ENCODE measurements around the gene DIPK1A.

Gene DIPK1A

DNA sequence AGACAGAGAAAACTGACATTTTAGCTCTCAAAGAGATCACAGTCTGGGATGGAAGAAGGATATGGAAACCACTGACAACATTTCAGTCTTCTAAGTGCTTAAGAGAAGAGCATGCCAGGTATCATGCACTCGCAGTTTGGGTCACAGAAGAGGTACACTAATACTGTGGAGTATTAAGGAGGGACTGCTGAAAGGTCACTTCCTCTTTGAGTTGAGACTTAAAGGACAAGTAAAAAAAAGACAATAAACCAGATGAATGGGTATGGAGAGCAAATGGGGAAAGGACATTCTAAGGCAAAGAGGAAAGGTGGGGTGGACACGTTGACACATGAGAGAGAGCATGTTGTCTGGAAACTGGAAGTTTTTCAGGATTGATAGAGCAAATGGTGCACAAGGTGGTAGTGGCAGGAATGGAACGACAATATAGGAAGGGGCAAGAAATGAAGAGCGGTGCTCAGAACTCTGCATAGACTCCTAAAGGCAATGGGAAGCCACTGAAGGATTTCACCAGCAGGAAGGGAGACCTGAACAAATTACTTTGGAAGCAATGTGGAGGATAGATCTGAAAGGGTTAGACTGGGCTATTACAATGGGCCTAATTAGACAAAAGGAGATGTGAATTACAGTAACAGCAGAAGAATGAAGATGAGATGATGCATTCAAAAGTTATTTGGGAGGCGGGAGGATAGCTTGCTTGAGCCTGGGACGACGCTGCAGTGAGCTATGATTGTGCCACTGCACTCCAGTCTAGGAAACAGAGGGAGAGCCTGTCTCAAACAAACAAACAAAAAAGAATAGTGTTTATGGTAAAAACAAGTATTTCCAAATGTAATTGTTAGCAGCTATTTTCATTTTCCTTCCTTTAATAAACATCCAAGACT lies 11.1 kb downstream of the DIPK1A start:
- DNase-seq, result no peak

- no peak for DNase-seq
Measured at GRCh38 chr1:92948071-92948470, 13.2 kb downstream of the DIPK1A start.

- no peak for DNase-seq
Measured at GRCh38 chr1:92945748-92946270, 15.5 kb downstream of the DIPK1A start.

- DNase-seq, result no peak
Measured at GRCh38 chr1:92944901-92945747, 16.1 kb downstream of the DIPK1A start.

DNA sequence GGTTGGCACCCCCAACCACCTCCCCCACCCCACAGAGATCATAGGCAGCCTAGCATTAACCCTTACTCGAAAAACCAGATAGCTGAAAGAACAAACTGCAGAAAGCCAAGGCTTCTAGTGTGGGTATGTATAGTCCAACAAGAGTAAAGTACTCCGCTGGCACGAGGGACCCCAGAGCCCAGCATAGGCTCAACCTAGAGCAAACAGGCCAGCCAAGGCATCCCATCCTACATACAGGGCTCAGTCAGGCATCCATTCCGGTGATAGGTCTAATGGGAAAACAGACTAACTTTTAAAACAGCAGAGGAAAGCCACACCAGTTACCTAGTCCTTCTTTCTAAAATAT lies 17.8 kb downstream of the DIPK1A start:
- DNase-seq, result no peak

DNA sequence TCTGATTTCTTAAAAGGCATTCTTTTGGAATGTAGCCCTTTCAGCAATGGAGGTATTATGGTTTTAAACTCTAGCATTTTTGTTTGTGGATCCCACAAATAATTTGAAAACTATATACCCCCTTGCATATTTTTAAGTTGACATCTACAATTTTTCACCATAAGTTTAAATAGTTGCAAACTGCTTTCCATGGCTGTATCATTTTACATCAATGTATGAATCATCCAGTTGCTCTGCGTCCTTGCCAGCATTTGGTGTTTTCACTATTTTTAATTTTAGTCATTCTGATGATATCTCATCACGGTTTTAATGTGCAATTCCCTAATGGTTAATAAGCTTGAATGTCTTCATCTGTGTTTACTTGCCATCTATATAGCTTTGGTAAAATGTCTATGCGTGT lies 20.7 kb downstream of the DIPK1A start:
- no peak for DNase-seq

- DNase-seq, result no peak
Measured at GRCh38 chr1:92937731-92938130, 23.5 kb downstream of the DIPK1A start.

DNA sequence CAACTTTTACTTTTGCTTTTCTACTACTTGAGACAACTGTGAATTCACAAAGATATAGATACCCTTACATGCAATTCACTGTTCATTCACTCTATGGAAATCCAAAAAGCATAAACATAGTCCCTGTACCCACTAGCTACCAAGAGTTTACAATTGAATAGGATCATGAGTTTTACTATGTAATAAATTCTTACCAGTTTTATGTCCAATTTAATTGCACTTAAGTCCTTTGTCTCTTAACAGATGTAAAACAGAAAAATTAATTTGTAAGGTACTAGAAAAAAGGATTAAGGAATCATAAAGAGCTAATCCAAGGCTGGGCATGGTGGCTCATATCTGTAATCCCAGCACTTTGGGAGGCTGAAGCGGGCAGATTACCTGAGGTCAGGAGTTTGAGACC lies 24.4 kb downstream of the DIPK1A start:
- DNase-seq, result no peak

DNA sequence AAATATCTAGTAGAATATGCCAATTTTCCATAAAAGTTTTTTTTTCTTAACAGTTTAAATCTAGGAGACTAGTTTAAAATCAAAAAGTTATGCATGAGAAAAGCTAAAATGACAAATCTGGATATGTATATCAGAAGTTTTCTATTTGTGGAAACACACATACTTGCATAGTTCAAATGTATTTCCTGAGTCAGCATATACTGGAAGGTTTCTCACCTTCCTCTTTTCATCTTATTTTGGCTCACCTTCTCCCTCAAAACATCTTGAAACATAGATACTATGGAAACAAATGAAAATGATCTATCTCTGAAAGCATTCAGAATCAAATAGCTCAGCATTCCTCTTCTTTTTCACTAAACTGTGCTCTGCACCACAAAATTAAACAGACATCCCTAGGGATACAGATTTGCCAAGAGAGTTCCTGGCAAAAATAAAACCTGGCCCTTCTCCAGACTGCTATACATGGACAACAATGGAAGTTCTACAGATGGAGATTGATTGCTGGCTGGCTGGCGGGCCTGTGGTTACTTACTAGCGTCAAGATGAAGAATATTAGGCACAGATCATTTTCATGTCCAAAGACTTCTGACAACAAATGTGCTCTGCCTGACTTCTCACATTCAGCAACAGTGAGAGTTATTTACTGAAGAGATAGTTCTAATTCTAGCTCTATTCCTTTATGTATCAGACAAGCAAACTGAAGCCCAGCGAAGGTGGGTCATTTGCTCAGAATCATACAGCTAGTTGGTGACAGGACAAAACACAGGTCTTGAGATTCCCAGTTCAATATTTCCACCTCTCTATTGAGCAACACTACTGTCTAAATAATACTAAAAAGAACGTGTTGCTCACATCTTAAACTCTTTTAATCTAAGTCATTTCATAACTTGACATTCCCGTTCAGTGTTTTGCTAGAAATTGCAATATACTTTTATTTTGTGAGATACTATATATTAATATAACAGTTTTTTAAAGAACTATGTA lies 26.6 kb downstream of the DIPK1A start:
- DNase-seq, result no peak

DNA sequence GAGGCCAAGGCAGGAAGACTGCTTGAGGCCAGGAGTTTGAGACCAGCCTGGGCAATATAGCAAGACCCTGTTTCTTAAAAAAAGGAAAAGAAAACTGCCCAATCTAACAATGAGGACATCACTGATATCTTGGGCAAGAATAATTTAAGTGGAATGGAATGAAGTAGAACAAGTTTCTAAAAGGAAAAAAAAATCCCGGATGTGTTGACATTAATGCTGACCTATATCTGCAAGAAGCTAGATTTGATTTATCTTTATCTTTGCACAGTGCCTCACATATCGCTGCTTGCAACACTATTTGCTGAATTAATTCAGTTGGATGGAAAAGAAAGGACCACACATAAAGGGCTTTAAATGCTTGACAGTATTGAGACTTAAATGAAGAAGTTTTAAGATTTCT lies 27.8 kb downstream of the DIPK1A start:
- DNase-seq, result no peak

- no peak for DNase-seq
Measured at GRCh38 chr1:92931691-92932090, 29.6 kb downstream of the DIPK1A start.

- DNase-seq, result no peak
Measured at GRCh38 chr1:92929461-92929860, 31.8 kb downstream of the DIPK1A start.

DNA sequence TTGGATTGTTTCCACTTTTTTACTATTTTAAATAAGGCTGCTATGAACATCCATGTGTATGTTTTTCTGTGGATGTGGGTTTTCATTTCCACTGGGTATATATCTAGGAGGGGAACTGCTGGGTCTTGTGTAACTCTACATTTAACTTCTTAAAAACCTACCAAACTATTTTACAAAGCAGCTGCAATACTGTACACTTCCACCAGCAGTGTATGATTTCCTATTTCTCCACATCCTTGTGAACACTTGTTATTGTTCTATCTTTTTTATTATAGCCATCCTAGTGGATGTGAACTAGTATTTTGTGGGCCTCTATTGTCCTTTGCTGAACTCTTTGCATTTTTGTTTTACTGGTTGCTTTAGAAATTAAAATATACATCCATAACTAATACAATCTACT lies 33.4 kb downstream of the DIPK1A start:
- no peak for DNase-seq

DNA sequence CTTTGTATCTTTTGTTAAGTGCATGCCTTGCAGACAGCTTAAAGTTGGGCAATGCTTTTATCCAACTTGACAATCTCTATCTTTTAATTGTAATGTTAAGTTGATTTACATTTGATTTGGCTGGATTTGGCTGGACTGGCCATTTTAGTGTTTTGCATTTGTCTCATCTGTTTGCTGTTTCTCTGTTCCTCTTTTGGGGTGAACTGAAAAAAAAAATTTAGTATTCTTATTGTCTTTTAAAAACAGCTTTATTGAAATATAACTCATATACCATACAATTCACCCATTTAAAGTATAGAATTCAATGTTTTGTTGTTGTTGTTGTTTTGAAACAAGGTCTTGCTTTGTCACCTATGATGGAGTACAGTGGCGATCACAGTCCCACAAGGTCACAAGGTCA lies 34.4 kb downstream of the DIPK1A start:
- no peak for DNase-seq

GRCh38 chr1:92924501-92924900 lies 36.8 kb downstream of the DIPK1A start:
- DNase-seq, result no peak

DNA sequence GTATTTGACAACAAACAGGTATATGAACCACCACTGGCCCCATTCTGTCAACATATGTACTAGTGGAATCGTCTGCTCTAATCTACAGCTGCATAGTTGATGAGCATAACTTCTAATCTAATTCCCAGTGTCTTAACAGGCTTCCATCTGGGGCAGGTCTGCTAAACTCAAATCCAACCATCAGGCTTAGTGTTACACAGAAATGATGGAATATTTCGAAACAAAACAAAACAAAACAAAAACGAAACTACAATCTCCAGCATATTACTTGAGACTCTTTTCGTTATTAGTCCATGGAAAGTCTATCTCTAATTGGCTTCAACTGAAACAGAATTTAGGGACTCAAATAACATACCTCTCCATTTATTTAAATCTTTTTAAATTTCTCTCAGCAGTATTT lies 37.6 kb downstream of the DIPK1A start:
- DNase-seq, result no peak

DNA sequence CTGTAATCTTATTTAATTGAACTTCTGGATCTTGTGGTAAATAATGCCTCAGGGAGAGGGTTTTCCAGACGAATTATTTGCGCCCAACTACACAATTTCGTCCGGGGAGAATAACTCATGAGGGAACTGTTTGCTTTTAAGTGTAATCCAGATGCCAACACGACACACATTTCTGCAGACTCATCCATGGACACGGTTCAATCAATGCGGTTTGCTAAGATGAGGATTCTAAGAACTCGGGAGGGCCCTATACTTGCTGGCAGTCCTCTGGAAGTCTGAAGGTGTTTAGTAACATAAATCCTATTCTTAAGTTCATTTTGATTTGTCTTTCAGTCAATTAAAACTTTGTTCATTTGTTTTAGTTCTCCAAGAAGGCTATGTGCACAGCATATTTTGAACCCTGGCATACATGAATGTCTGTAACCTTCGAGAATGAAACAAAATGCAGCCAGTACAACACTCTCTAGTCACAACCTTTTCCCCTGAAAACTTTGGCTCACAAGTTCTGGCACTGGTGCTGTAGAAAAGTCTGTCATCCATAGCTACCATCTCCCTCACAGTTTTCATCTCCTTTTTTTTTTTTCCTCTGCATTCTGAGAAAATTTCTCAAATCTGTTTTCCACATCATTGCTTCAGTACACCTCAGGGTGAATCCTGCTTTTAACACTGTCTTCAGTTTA lies 38.8 kb downstream of the DIPK1A start:
- no peak for DNase-seq

- DNase-seq, result no peak
Measured at GRCh38 chr1:92921031-92922023, 39.9 kb downstream of the DIPK1A start.

GRCh38 chr1:92916899-92917298 lies 44.4 kb downstream of the DIPK1A start:
- DNase-seq, result no peak

- DNase-seq, result no peak
Measured at GRCh38 chr1:92915547-92915946, 45.7 kb downstream of the DIPK1A start.
